A204.1 (cell line): ENCODE measurements around the gene BORCS5.
"Not testable (repeated sequence)": the region's sequence is repeated elsewhere in the genome, so short reads cannot be mapped to it uniquely, and the experiment has no call there.

Experiments
- FAIRE-seq: peaks from 2 replicates; lab custom pipeline; 2012; peaks lifted over from hg19 to GRCh38; lab: Jason Lieb, UNC

BORCS5 gene

GRCh38 chr12:12488823-12489550 is 132.1 kb downstream of the BORCS5 start:
- no peak for FAIRE-seq

GRCh38 chr12:12491606-12492005 is 134.7 kb downstream of the BORCS5 start:
- FAIRE-seq: no peak

- no peak for FAIRE-seq
Measured at GRCh38 chr12:12492547-12492946, 135.7 kb downstream of the BORCS5 start.

- no peak for FAIRE-seq
Measured at GRCh38 chr12:12495536-12495935, 138.7 kb downstream of the BORCS5 start.

GRCh38 chr12:12498210-12498609 is 141.3 kb downstream of the BORCS5 start:
- no peak for FAIRE-seq

GRCh38 chr12:12499909-12500604 is 143.2 kb downstream of the BORCS5 start:
- no peak for FAIRE-seq

- FAIRE-seq: no peak
Measured at GRCh38 chr12:12501121-12501520, 144.2 kb downstream of the BORCS5 start.

- FAIRE-seq: not testable (repeated sequence)
Measured at GRCh38 chr12:12502130-12502814, 145.4 kb downstream of the BORCS5 start.

GRCh38 chr12:12502815-12503151 is 145.9 kb downstream of the BORCS5 start:
- FAIRE-seq: no peak

- no peak for FAIRE-seq
Measured at GRCh38 chr12:12503384-12504078, 146.7 kb downstream of the BORCS5 start.

GRCh38 chr12:12505544-12506495 is 148.9 kb downstream of the BORCS5 start:
- no peak for FAIRE-seq

- no peak for FAIRE-seq
Measured at GRCh38 chr12:12506496-12506890, 149.6 kb downstream of the BORCS5 start.

- no peak for FAIRE-seq
Measured at GRCh38 chr12:12507121-12507520, 150.2 kb downstream of the BORCS5 start.

GRCh38 chr12:12508612-12509011 is 151.7 kb downstream of the BORCS5 start:
- no peak for FAIRE-seq

GRCh38 chr12:12510141-12510540 is 153.3 kb downstream of the BORCS5 start:
- FAIRE-seq: no peak

- no peak for FAIRE-seq
Measured at GRCh38 chr12:12510551-12510950, 153.7 kb downstream of the BORCS5 start.

- no peak for FAIRE-seq
Measured at GRCh38 chr12:12511021-12511783, 154.3 kb downstream of the BORCS5 start.

- FAIRE-seq: no peak
Measured at GRCh38 chr12:12511895-12512711, 155.2 kb downstream of the BORCS5 start.

GRCh38 chr12:12513416-12514006 is 156.6 kb downstream of the BORCS5 start:
- no peak for FAIRE-seq

- no peak for FAIRE-seq
Measured at GRCh38 chr12:12518464-12518845, 161.6 kb downstream of the BORCS5 start.
